ENCODE results near the gene FTSJ1.

Gene FTSJ1

GRCh38 chrX:48470110-48470832 lies 5.7 kb upstream of the FTSJ1 start, which contains the start of gene SLC38A5:
Gene SLC38A5 (minus strand): TSS chrX:48470260. CDS start chrX:48467924, 2,336 bp downstream.
- no peak within 1 kb of the TSS for H3K4me3 ChIP-seq (ENCODE audit: control insufficient read depth, low read depth, low read length)
- DNase-seq (ENCODE audit: low read depth): no peak
- TF ChIP-seq CTCF (IDR thresholded peaks at IDR 0.05; ENCODE audit: control insufficient read depth, insufficient read depth, low read depth, low read length, missing control alignments): no peak

- TF ChIP-seq CTCF (IDR thresholded peaks at IDR 0.05; ENCODE audit: control insufficient read depth, insufficient read depth, low read depth, low read length, missing control alignments): no peak
- H3K4me3 ChIP-seq (ENCODE audit: control insufficient read depth, low read depth, low read length): no peak overlapping the region
- no peak for DNase-seq (ENCODE audit: low read depth)
These were observed 5.2 kb upstream of the FTSJ1 start for GRCh38 chrX:48470833-48471118.

GRCh38 chrX:48471504-48471903 lies 4.5 kb upstream of the FTSJ1 start:
- no peak for TF ChIP-seq CTCF (IDR thresholded peaks at IDR 0.05; ENCODE audit: control insufficient read depth, insufficient read depth, low read depth, low read length, missing control alignments)
- no peak overlapping the region for H3K4me3 ChIP-seq (ENCODE audit: control insufficient read depth, low read depth, low read length)
- DNase-seq (ENCODE audit: low read depth): no peak

- H3K4me3 ChIP-seq (ENCODE audit: control insufficient read depth, low read depth, low read length): no peak overlapping the region
- no peak for DNase-seq (ENCODE audit: low read depth)
- TF ChIP-seq CTCF (IDR thresholded peaks at IDR 0.05; ENCODE audit: control insufficient read depth, insufficient read depth, low read depth, low read length, missing control alignments): no peak
These were observed 3.8 kb upstream of the FTSJ1 start for GRCh38 chrX:48472225-48472624.

GRCh38 chrX:48472851-48473703 lies 2.9 kb upstream of the FTSJ1 start:
- H3K4me3 ChIP-seq (ENCODE audit: control insufficient read depth, low read depth, low read length): no peak overlapping the region
- DNase-seq (ENCODE audit: low read depth): no peak
- TF ChIP-seq CTCF (IDR thresholded peaks at IDR 0.05; ENCODE audit: control insufficient read depth, insufficient read depth, low read depth, low read length, missing control alignments): no peak

- no peak overlapping the region for H3K4me3 ChIP-seq (ENCODE audit: control insufficient read depth, low read depth, low read length)
- no peak for TF ChIP-seq CTCF (IDR thresholded peaks at IDR 0.05; ENCODE audit: control insufficient read depth, insufficient read depth, low read depth, low read length, missing control alignments)
- no peak for DNase-seq (ENCODE audit: low read depth)
These were observed 2.4 kb upstream of the FTSJ1 start for GRCh38 chrX:48473704-48473990.

All from AG09309 (cell line).